C4-2B (cell line): ENCODE measurements around the gene SON.

Experiments used
- H3K27ac ChIP-seq: fragments of 450-650 bp; 2 replicates; pipeline ENCODE4 v1.5.1; 2017
- CTCF ChIP-seq: fragments of 450-650 bp; conservative IDR thresholded peaks from 2 replicates; pipeline ENCODE4 v1.5.1; 2017; ENCODE audit warnings: mild to moderate bottlenecking
- ZFX ChIP-seq: fragments of 450-650 bp; IDR thresholded peaks from 2 replicates; pipeline ENCODE4 v1.6.1; 2017

The SON gene

GRCh38 chr21:33510826-33511225 is 32.0 kb upstream of the SON start:
- H3K27ac ChIP-seq = no peak overlapping the region
- TF ChIP-seq ZFX (no peak), CTCF (no peak)

- no peak for TF ChIP-seq ZFX
- no peak for TF ChIP-seq CTCF
Measured at GRCh38 chr21:33511639-33512038, 31.2 kb upstream of the SON start.

GRCh38 chr21:33512481-33512880 is 30.4 kb upstream of the SON start:
- no peak overlapping the region for H3K27ac ChIP-seq
- TF ChIP-seq CTCF = no peak
- TF ChIP-seq ZFX = no peak

More at GRCh38 chr21:33511639-33512038, 31.2 kb upstream of the SON start:
- no peak overlapping the region for H3K27ac ChIP-seq

GRCh38 chr21:33514229-33514628 is 28.6 kb upstream of the SON start:
- H3K27ac ChIP-seq = no peak overlapping the region
- TF ChIP-seq CTCF (no peak), ZFX (no peak)

GRCh38 chr21:33518899-33519298 is 23.9 kb upstream of the SON start:
- no peak overlapping the region for H3K27ac ChIP-seq
- TF ChIP-seq ZFX (no peak), CTCF (no peak)

GRCh38 chr21:33522297-33522952 is 20.4 kb upstream of the SON start:
- H3K27ac ChIP-seq = no peak overlapping the region
- no peak for TF ChIP-seq ZFX
- TF ChIP-seq CTCF = no peak

- H3K27ac ChIP-seq = no peak overlapping the region
- TF ChIP-seq ZFX (no peak), CTCF (no peak)
Measured at GRCh38 chr21:33522953-33523349, 19.9 kb upstream of the SON start.
